Stimulated activated CD8-positive, alpha-beta memory T cell treated with anti-CD3 and anti-CD28 coated beads, Interleukin-7, amount 100 ng/mL, for 4 hours (primary cell): Measurements from ENCODE around the gene OR52E2.
"Not testable (repeated sequence)": the region's sequence is repeated elsewhere in the genome, so short reads cannot be mapped to it uniquely, and the experiment has no call there.

Source experiments
- DNase-seq, 2 donors: peaks; one replicate each; pipeline ENCODE4 v3.0.0-alpha.2; 2020; ENCODE audit warnings: low read depth in 2 of 2

OR52E2 gene

GRCh38 chr11:5059391-5059790 lies at the start of gene OR52E2:
Gene OR52E2, minus strand, starts transcription at chr11:5059627. Its CDS starts 0 bp downstream, at chr11:5059627.
- no peak for DNase-seq

GRCh38 chr11:5107285-5107684 lies 47.9 kb upstream of the OR52E2 start:
- DNase-seq = no peak

GRCh38 chr11:5103066-5103465 lies 43.6 kb upstream of the OR52E2 start:
- DNase-seq = no peak

DNA sequence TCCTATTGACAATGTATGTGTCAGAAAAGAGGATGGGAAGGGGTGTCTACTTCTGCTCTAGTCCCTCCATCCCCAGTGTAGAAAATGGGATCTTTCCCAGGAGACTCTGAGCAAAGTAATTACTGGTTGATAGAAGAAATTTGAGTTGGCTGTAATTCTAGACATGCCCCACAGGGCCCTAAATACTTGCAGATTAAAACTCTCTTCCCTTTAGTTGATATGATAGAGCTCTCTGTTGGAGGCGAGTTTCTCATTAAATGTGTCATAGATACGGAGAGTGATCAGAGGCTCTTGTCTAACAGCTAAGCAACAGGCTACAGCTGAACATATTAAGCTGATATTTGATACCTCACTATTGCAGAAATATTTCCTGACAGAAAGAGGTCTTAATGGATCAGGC lies 42.8 kb upstream of the OR52E2 start:
- no peak for DNase-seq

DNA sequence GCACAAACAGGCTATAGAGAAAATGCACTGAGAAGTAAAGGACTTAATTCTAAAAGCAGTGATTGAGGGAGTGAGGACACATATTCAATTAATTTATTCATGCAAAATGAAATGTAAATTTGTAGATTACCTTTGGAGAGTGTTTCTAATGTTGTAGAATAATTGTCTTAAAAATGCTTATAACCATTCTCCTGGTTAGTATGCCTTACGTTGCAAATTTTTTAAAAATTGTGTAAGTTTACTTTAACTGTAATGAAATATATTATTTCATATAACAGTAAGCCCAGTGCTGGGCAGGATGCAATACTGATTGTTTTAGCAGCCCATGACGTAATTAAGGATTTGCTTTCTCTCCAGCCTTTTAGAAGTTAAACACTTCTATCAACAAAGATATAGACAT lies 36.6 kb upstream of the OR52E2 start:
- no peak for DNase-seq

DNA sequence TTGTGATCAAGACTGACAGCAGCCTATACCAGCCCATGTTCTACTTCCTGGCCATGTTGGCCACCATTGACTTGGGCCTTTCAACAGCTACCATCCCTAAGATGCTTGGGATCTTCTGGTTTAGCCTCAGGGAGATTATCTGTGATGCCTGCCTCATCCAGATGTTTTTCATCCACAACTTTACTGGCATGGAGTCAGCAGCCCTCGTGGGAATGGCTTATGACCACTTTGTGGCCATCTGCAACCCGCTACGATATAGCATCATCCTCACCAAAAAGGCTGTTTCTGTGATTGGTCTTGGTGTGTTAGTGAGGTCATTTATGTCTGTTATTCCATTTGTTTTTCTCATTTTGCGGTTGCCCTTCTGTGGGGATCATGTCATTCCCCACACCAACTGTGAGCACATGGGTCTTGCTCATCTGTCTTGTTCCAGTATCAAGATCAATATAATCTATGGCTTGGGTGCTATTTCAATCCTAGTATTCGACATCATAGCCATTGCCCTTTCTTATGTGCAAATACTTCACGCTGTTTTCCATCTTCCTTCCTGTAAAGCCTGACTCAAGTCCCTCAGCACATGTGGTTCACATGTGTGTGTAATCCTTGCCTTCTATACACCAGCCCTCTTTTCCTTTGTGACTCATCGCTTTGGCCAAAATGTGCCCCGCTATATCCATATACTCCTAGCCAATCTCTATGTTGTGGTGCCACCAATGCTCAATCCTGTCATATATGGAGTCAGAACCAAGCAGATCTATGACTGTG lies 33.6 kb upstream of the OR52E2 start:
- DNase-seq = no peak

DNA sequence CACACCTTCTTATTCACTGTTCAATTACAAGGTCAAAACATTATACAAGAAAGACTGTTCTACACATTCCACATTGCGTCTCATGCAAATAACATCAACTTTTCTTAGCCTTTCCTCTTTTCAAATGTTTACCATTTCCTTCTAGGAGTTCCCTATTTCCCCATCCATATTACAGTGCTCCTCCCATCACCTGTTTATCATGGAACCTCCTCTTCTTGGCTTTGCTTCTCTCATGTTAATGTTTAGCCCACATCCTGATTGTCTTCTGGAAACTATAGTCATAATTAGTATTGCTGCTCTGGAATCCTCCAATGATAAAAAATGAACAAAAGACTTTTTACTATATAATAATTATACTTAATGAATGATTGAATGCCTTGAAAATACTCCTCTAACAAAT lies 31.2 kb upstream of the OR52E2 start:
- DNase-seq = no peak

GRCh38 chr11:5088556-5088955 lies 29.1 kb upstream of the OR52E2 start:
- DNase-seq = no peak

DNA sequence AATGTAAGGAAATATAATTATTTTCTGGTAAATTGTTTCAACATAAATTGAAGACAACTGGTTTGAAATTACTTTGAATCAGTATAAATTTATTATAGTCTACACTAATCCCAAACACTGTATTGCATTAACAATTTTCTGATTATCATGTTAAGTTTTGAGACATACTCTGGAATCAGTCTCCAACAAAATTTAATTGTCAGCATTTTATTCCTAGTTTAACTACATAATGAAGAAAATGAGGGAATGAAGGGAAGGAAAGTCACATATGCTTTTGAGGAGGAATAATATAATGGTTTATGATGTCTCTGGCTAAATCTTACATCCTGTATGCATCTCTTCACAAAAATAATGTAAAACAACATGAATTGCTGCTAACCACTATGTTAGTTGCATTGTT lies 24.2 kb upstream of the OR52E2 start:
- DNase-seq = no peak

DNA sequence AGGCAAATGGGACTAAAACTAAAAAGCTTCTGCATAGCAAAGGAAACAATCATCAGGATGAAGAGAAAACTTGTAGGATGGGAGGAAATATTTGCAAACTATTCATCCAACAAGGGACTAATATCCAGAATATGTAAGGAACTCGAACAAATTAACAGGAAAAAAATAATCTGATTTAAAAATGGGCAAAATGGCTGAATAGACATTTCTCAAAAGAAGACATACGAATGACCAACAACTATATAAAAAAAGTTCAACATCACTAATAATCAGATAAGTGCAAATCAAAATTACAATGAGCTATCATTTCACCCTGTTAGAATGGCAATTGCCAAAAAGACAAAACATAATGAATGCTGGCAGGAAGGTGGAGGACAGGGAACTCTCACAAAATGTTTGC lies 22.0 kb upstream of the OR52E2 start:
- no peak for DNase-seq

DNA sequence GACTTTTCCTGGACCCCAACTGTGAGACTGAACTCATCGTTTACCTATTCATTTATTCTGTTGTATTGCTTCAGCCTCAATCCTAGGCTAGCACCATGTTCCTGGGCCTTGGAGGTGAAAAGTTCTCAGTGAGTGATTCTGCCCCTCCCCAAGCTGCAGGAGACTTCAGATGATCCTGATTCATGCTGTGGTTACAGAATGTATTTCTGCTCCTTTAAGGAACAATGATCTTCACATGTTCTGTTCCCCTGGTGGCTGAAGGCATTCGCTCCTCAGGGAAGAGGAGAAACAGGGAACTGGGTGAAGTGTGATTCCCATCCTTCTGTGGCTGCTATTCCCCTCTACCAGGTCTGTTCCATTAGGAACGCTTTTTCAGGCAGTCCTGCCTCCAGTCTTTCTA lies 12.4 kb upstream of the OR52E2 start:
- no peak for DNase-seq

DNA sequence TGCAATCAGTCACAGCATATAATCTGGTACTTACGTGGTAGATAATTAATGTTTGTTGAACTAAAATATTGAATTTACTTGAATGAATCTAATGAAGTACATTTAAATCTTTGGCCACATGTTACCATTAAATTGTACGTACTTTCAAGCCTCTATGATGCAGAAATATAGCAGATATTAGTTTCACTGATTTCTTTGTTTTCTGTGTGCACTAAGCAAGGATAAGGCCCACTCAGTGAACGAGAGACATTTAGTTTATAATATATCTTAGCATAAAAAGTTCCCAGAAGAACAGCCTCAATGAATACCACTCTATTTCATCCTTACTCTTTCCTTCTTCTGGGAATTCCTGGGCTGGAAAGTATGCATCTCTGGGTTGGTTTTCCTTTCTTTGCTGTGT lies 9.8 kb upstream of the OR52E2 start, which contains the start of gene OR52E1:
Gene OR52E1 (plus strand): TSS at position 301 of the 400 bp plus-strand sequence.
- no peak for DNase-seq

DNA sequence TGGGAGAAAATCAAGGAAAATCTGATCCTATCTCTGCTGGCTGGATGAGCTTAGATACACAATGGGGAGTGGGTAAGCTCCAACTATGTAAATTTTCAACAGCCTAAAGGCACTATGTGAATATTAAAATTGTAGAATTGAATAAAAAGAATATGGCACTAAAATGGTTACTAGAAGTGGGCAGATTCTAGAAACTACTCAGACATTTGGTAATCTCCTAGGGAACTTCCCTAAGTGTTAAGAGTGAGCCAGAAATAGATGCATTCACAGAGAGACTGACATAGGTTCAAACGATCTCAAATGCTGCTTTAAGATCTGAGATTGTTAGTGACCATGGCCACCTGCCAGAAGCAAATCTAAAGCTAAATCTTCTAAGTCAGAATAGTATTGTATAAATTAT lies 5.6 kb upstream of the OR52E2 start:
- no peak for DNase-seq

DNA sequence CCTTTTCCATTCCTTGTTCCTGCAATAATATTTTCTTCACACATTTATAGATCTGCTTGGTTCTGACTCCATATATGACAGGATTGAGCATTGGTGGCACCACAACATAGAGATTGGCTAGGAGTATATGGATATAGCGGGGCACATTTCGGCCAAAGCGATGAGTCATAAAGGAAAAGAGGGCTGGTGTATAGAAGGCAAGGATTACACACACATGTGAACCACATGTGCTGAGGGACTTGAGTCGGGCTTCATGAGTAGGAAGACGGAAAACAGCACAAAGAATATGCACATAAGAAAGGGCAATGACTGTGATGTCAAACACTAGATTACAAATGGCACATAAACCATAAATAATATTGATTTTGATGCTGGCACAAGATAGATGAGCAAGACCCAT lies 748 bp downstream of the OR52E2 start:
- DNase-seq = not testable (repeated sequence)

DNA sequence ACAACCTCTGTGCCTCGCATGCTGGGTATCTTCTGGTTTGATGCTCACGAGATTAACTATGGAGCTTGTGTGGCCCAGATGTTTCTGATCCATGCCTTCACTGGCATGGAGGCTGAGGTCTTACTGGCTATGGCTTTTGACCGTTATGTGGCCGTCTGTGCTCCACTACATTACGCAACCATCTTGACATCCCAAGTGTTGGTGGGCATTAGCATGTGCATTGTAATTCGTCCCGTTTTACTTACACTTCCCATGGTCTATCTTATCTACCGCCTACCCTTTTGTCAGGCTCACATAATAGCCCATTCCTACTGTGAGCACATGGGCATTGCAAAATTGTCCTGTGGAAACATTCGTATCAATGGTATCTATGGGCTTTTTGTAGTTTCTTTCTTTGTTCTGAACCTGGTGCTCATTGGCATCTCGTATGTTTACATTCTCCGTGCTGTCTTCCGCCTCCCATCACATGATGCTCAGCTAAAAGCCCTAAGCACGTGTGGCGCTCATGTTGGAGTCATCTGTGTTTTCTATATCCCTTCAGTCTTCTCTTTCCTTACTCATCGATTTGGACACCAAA lies 12.6 kb downstream of the OR52E2 start:
- DNase-seq = no peak

DNA sequence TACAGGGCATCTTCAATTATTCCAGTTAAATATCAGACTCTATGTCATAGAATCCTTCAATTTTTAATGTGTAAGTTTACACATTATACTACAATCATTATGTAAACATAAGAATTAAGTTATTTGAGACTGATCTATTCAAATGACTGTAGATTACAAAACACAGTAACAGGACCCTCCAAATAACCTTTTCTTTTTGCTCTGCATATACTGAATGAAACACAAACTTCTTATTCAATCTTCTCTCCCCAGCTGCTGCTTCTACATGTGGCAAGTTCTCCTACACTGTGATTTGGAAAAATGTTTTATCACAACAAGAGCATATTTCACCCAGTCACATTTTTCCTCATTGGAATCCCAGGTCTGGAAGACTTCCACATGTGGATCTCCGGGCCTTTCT lies 13.2 kb downstream of the OR52E2 start, which contains the start of gene OR52J3:
Gene OR52J3 (plus strand): TSS at position 301 of the 400 bp plus-strand sequence. CDS start 0 bp downstream, at position 301.
- no peak for DNase-seq

GRCh38 chr11:5043380-5043779 lies 16.0 kb downstream of the OR52E2 start:
- no peak for DNase-seq

DNA sequence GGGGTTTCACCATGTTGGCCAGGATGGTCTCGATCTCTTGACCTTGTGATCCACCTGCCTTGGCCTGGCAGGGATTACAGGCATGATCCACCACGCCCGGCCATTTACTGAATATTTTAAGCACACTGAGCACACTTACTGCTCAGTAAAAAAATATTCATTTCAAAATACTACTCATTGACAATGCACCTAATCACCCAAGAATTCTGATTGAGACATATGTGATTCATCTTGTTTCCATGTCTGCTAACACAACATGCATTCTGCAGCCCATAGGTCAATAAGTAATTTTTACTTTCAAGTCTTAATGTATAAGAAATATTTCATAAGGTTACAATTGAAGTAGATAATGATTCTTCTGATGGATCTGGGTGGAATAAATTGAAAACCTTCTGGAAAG lies 17.3 kb downstream of the OR52E2 start:
- DNase-seq = no peak

GRCh38 chr11:5040876-5041275 lies 18.6 kb downstream of the OR52E2 start:
- no peak for DNase-seq

DNA sequence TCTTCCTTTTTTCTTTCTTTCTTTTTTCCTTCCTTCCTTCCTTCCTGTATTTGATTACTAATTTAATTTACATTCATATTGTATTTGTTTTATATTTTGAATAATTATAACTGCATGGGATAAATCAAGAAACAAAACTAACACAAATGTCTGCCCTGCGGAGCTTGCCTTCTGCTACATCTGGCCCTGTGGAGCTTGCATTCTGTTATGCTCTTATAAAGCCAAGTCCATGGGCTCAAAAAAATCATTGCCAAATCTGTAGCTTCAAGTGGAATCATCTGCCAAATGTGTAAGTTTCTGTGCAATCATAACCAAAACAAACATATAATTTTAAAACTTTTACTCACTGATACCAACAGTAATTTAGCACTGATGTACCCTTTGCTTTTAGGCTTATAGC lies 21.1 kb downstream of the OR52E2 start:
- no peak for DNase-seq

DNA sequence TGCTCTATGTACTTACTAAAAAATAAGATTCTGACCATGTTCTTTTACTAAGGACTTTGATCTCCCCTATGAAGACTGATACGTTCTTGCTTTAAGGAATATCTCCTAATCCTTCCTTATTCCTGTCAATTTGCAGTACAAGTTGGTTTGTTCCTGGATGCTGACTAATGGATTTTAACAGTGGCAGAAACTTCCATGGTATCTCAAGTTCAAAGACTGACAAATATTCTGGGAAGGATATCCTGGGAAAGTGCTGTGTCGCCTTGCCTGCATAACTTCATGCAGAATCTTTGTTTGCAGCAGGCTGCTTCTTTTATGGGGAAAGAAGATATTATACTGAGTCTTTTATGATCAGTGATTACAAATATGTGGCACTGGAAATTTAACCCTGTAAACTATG lies 21.5 kb downstream of the OR52E2 start:
- no peak for DNase-seq

GRCh38 chr11:5036669-5037068 lies 22.8 kb downstream of the OR52E2 start:
- DNase-seq = no peak

- no peak for DNase-seq
Measured at GRCh38 chr11:5021996-5022395, 37.4 kb downstream of the OR52E2 start.

DNA sequence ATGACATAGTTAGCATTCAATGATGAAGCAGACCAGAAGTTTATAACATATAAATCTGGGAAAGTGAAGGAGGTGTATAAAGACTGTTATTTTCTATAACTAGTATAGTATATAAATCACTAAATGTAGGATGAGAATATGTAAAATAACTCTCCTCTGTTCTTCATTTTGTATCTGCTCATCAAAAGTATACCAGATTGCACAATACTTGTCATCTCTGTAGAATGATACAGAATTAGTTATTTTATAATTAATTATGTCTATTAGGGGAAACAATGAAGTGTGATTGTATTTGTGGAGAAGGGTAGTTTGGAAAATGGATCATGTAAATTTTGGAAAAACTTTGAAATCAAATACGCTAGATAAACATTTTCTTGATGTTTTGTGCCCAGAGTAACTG lies 46.4 kb downstream of the OR52E2 start:
- no peak for DNase-seq
